H1 (cell line): Measurements from ENCODE around the gene INPP5A.

ENCODE experiments used
- ATF2 ChIP-seq: IDR thresholded peaks from 2 replicates; pipeline ENCODE4 v1.6.1; 2012; ENCODE audit warnings: low read length, inconsistent platforms
- BRCA1 ChIP-seq: IDR thresholded peaks from 2 replicates; pipeline ENCODE4 v1.6.1; 2012; ENCODE audit warnings: low read depth, low read length, improper control_type of control experiment
- CTCF ChIP-seq, 3 experiments: IDR thresholded peaks; 1 replicate in 2 of 3; 2 replicates in 1 of 3; pipeline versions ENCODE4 v1.5.1 to v1.6.1; 2011; ENCODE audit warnings: low read length in 3 of 3, mild to moderate bottlenecking in 3 of 3, inconsistent platforms in 2 of 3, low read depth in 1 of 3, moderate library complexity in 1 of 3; ENCODE audit not compliant: insufficient read depth in 1 of 3; ENCODE audit errors: control extremely low read depth in 1 of 3
- EP300 ChIP-seq, 2 experiments: IDR thresholded peaks; 1 replicate in 1 of 2; 2 replicates in 1 of 2; pipeline ENCODE4 v1.6.1; 2011 to 2012; ENCODE audit warnings: low read depth in 2 of 2, low read length in 2 of 2, mild to moderate bottlenecking in 2 of 2, borderline replicate concordance in 1 of 2, inconsistent platforms in 1 of 2, moderate library complexity in 1 of 2
- EZH2 ChIP-seq: fragments of 200-600 bp; sonication (generic); IDR thresholded peaks from 2 replicates; pipeline ENCODE4 v1.7.1; 2012; ENCODE audit warnings: low read depth, mild to moderate bottlenecking, moderate library complexity, low read length, inconsistent platforms; ENCODE audit not compliant: severe bottlenecking
- HDAC6 ChIP-seq: IDR thresholded peaks from one replicate; pipeline ENCODE4 v1.7.1; 2012; ENCODE audit warnings: low read depth, mild to moderate bottlenecking, inconsistent platforms, low read length, moderate library complexity
- JUND ChIP-seq: IDR thresholded peaks from 2 replicates; pipeline ENCODE4 v1.6.1; 2011; ENCODE audit warnings: mild to moderate bottlenecking, improper control_type of control experiment, low read length
- POLR2AphosphoS5 ChIP-seq: IDR thresholded peaks from 2 replicates; pipeline ENCODE4 v1.6.1; 2011; ENCODE audit warnings: low read depth, low read length
- RAD21 ChIP-seq, 2 experiments: IDR thresholded peaks in 1 of 2; conservative IDR thresholded peaks in 1 of 2; 2 replicates each; pipeline ENCODE4 v1.6.1; 2011; ENCODE audit warnings: low read depth in 2 of 2, low read length in 2 of 2, improper control_type of control experiment in 1 of 2, inconsistent platforms in 1 of 2, mild to moderate bottlenecking in 1 of 2, moderate library complexity in 1 of 2
- RFX5 ChIP-seq: IDR thresholded peaks from 2 replicates; pipeline ENCODE4 v1.6.1; 2011; ENCODE audit warnings: low read depth, low read length, improper control_type of control experiment, borderline replicate concordance
- SP1 ChIP-seq: IDR thresholded peaks from 2 replicates; pipeline ENCODE4 v1.6.1; 2011; ENCODE audit warnings: low read depth, low read length
- TAF1 ChIP-seq: IDR thresholded peaks from 2 replicates; pipeline ENCODE4 v1.6.1; 2011; ENCODE audit warnings: mild to moderate bottlenecking, low read depth, low read length
- YY1 ChIP-seq: IDR thresholded peaks from 2 replicates; pipeline ENCODE4 v1.6.1; 2011; ENCODE audit warnings: low read depth, mild to moderate bottlenecking, low read length

- no peak for TF ChIP-seq POLR2AphosphoS5
- TF ChIP-seq CTCF (IDR thresholded peaks at IDR 0.05; ENCODE audit: control extremely low read depth in 1 of 3, insufficient read depth in 1 of 3, low read depth in 1 of 3, low read length in 3 of 3), result no peak
- TF ChIP-seq EZH2, result no peak
- TF ChIP-seq EP300 (IDR thresholded peaks at IDR 0.05; ENCODE audit: borderline replicate concordance in 1 of 2, low read depth in 2 of 2, low read length in 2 of 2), result no peak
- TF ChIP-seq ATF2, result no peak
- TF ChIP-seq RFX5, result no peak
- no peak for TF ChIP-seq TAF1
- no peak for TF ChIP-seq BRCA1
- no peak for TF ChIP-seq JUND
- TF ChIP-seq SP1, result no peak
- TF ChIP-seq HDAC6, result no peak
- no peak for TF ChIP-seq YY1
- no peak for TF ChIP-seq RAD21 (IDR thresholded peaks at IDR 0.05 in 1 of 2, conservative IDR thresholded peaks at IDR 0.05 in 1 of 2; ENCODE audit: low read depth in 2 of 2, low read length in 2 of 2)
Observed at GRCh38 chr10:132770061-132771021, 232.8 kb downstream of the INPP5A start.
